ENCODE measurements around the gene SYNE2. TPM values are rescaled to one million over a fixed set of nuclear protein-coding genes. Genes with fewer than 3 reads are reported as not detected.
"Not testable (repeated sequence)": the region's sequence is repeated elsewhere in the genome, so short reads cannot be mapped to it uniquely, and the experiment has no call there.

SYNE2 gene
- total RNA-seq, 4 donors from 2014 or later = 65.8 to 174 (median 126) TPM

DNA sequence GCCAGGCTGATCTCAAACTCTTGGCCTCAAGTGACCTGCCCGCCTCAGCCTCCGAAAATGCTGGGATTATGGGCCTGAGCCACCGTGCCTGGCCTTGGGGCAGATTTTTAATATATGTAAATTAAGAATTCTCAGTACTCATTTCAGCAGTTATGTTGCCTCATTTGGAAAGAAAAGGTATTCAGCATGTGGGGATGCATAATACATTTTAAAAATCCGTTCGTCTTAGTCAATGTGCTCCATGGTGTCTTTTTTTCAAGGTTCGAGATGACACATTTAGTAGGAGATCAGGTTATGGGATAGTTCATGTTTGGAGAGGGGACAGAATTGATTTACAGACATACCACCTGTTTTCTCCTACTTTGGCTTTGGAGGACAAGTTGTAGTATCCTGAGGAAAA is 10.2 kb downstream of the SYNE2 start:
- ATAC-seq = no peak
- Histone ChIP-seq H3K9me3 (no peaks in the 10 kb centered on the region), H3K36me3 (no peaks in the 10 kb centered on the region), H3K27ac (no peak overlapping the region), H3K4me1 (peaks cover 0 to 12% (median 2%) of the 10 kb centered on the region in 3 donors), H3K27me3 (no peaks in the 10 kb centered on the region), H3K4me3 (no peak overlapping the region)
- no peak for TF ChIP-seq POLR2A (IDR thresholded peaks at IDR 0.05)
- no peak for TF ChIP-seq POLR2AphosphoS5 (IDR thresholded peaks at IDR 0.05)
- TF ChIP-seq, protein P1, sequence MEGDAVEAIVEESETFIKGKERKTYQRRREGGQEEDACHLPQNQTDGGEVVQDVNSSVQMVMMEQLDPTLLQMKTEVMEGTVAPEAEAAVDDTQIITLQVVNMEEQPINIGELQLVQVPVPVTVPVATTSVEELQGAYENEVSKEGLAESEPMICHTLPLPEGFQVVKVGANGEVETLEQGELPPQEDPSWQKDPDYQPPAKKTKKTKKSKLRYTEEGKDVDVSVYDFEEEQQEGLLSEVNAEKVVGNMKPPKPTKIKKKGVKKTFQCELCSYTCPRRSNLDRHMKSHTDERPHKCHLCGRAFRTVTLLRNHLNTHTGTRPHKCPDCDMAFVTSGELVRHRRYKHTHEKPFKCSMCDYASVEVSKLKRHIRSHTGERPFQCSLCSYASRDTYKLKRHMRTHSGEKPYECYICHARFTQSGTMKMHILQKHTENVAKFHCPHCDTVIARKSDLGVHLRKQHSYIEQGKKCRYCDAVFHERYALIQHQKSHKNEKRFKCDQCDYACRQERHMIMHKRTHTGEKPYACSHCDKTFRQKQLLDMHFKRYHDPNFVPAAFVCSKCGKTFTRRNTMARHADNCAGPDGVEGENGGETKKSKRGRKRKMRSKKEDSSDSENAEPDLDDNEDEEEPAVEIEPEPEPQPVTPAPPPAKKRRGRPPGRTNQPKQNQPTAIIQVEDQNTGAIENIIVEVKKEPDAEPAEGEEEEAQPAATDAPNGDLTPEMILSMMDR (IDR thresholded peaks at IDR 0.05) = no peak
- no peak for TF ChIP-seq EP300 (IDR thresholded peaks at IDR 0.05)
- WGBS, 2 donors (ENCODE audit: low coverage in 1 of 2) = 93 to 100% methylated on average over 3 to 6 of the region's 6 CpGs

DNA sequence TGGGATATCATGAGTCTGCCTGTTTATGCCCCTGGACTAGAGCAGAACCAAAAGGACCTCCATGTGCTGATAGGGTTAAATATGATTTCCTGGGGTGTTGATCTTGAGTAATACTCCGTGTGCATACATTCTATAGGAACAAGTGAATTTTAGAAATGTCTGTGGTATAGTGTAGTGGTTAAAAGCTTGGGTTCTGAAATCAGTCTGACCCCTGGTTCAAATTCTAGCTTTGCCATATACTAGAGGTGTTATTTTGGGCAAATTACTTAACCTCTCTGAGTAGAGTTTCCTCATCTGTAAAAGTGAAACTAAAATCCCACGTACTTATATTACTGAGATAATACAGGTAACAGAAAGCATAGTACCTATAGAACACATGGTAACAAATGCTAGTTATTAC is 12.0 kb downstream of the SYNE2 start:
- ATAC-seq = not testable (repeated sequence)

DNA sequence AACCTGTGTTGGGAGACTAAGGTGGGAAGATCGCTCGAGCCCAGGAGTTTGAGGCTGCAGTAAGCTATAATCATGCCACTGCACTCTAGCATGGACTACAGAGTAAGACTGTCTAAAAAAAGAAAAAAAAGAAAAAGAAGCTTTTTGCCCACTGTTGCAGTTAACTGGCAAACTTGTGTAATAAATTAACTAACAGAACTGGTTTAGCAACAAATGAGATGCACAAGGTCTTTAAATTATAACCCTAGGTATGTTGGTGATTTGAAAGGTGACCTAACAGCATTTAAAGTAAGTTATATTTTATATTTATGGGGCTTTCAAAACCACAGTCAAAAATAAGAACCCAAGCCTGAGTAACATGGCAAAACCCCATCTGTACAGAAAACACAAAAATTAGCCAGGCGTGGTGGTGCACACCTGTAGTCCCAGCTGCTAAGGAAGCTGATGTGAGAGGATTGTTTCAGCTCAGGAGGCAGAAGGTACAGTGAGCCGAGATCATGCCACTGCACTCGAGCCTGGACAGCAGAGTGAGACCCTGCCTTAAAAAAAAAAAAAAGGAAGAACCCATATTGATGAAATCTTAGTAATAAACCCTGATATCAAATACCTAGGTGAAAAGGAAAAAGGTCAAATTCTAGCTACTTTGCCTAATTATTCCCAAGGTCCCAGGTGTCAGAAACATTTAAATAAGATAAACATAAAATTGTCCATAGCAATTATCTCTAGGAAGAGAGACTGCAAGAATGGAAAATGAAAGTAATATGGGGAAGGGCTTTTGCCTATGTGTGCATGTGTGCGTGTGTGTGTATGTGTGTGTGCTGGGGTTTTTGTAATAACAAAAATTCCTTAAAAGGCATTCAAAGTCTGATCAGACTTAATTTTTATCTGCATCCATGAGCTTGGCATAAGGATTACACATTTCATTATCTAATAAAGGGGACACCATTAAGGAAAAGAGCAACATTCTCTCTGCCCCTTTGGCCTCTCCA is 15.4 kb downstream of the SYNE2 start:
- Histone ChIP-seq H3K27ac (peak overlapping the region in 2 of 4 donors; percentile 12 to 29), H3K9me3 (no peaks in the 10 kb centered on the region), H3K27me3 (no peaks in the 10 kb centered on the region), H3K4me1 (peaks cover 3 to 31% (median 5%) of the 10 kb centered on the region in 3 donors), H3K36me3 (no peaks in the 10 kb centered on the region), H3K4me3 (no peak overlapping the region)
- TF ChIP-seq, protein P1 (IDR thresholded peaks at IDR 0.05) = no peak
- TF ChIP-seq POLR2A (IDR thresholded peaks at IDR 0.05) (no peak), EP300 (IDR thresholded peaks at IDR 0.05) (no peak), POLR2AphosphoS5 (IDR thresholded peaks at IDR 0.05) (no peak)
- ATAC-seq = no peak
- WGBS, 2 donors (ENCODE audit: low coverage in 1 of 2) = 72 to 74% methylated on average over 5 to 6 of the region's 6 CpGs

More for the DNA sequence above, 12.0 kb downstream of the SYNE2 start:
- not testable (repeated sequence) for H3K27me3 ChIP-seq, H3K9me3 ChIP-seq, H3K36me3 ChIP-seq
- Histone ChIP-seq H3K4me1 (peaks cover 1 to 28% (median 3%) of the 10 kb centered on the region in 3 donors), H3K4me3 (peak overlapping the region; percentile 5 to 24), H3K27ac (peak overlapping the region in 1 of 4 donors; percentile 19)
- 0 to 20% methylated on average over 1 of the region's 2 CpGs for WGBS, 2 donors (ENCODE audit: low coverage in 1 of 2)

DNA sequence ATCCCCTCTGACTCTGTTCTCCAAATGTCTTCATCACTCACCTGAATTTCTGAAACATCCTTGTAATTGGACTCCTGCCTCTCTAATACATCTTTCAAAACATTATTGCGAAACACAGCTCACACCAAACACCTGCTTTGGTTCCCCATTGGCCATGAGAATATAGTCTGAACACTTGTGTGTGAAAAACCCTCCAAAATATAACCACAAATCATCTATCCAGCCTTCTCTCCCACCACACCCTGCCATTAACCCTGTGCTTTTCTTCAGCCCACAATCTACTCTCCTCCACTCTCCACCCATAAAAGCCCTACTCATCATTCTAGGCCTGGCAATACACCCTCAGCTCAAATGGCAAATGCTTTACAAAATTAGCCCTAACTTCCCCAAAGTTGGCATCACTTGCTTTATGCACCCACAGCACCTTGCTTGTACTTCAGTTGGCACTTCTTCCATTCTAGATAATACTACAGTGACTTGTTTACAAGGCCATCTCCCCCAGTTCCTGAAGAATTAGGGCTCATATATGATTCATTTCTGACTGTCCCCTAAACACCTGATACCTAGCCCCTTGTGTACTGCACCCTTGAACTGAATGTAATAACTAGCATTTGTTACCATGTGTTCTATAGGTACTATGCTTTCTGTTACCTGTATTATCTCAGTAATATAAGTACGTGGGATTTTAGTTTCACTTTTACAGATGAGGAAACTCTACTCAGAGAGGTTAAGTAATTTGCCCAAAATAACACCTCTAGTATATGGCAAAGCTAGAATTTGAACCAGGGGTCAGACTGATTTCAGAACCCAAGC is 17.3 kb downstream of the SYNE2 start:
- H3K4me3 ChIP-seq, H3K36me3 ChIP-seq, ATAC-seq, H3K9me3 ChIP-seq, H3K27me3 ChIP-seq: not testable (repeated sequence)
- Histone ChIP-seq H3K27ac (peak overlapping the region in 1 of 4 donors; percentile 8), H3K4me1 (peaks cover 3 to 37% (median 6%) of the 10 kb centered on the region in 3 donors)
- WGBS, 2 donors (ENCODE audit: low coverage in 1 of 2) = 88 to 100% methylated on average over 1 of the region's 2 CpGs

DNA sequence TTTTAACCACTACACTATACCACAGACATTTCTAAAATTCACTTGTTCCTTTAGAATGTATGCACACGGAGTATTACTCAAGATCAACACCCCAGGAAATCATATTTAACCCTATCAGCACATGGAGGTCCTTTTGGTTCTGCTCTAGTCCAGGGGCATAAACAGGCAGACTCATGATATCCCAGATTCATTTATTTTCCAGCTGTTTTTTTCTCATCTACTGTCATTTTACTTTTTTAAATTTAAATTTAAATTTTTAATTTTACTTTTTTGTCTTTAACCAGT is 17.9 kb downstream of the SYNE2 start:
- H3K27ac ChIP-seq, ATAC-seq, H3K36me3 ChIP-seq, H3K9me3 ChIP-seq, H3K4me3 ChIP-seq, H3K27me3 ChIP-seq: not testable (repeated sequence)
- WGBS, 2 donors (ENCODE audit: low coverage in 1 of 2) = 6% methylated on average over 1 of the region's 1 CpG; no CpG with 5 or more reads in 1 of the 2 donors
- peaks cover 3 to 42% (median 11%) of the 10 kb centered on the region in 3 donors for H3K4me1 ChIP-seq

DNA sequence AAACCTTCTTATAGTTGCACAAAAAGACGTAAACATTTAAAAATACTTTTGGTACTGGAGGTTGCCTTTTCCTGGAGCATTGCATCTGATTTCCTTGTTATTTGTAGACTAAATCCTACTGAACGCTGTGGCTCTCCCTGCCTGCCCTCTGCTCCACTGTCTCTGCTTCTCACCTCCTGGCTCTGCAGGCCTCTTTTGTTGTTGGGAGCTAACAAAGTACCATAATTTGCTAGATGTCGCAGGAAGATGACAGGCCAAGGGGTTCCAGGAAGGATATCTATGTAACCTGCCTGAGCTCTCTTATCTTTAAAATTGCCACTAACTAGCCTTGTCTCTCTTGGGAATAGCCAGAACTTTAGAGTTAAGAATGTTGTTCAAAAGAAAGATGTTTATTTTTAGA is 21.4 kb downstream of the SYNE2 start:
- TF ChIP-seq POLR2A (IDR thresholded peaks at IDR 0.05) (no peak), POLR2AphosphoS5 (IDR thresholded peaks at IDR 0.05) (no peak), EP300 (IDR thresholded peaks at IDR 0.05) (no peak)
- TF ChIP-seq, protein P1 (IDR thresholded peaks at IDR 0.05) = no peak
- Histone ChIP-seq H3K27ac (peak overlapping the region; percentile 8 to 62 (median 50)), H3K27me3 (no peaks in the 10 kb centered on the region), H3K36me3 (no peaks in the 10 kb centered on the region), H3K4me3 (no peak overlapping the region), H3K4me1 (peaks cover 5 to 54% (median 24%) of the 10 kb centered on the region in 3 donors), H3K9me3 (no peaks in the 10 kb centered on the region)
- no peak for ATAC-seq
- 62 to 76% methylated on average over 2 to 3 of the region's 3 CpGs for WGBS, 2 donors (ENCODE audit: low coverage in 1 of 2)

Data from gastroesophageal sphincter (tissue), 4 donors.